Right cardiac atrium (tissue), 5 donors: ENCODE data around the gene DUSP15. TPM values are rescaled to one million over a fixed set of nuclear protein-coding genes. Genes with fewer than 3 reads are reported as not detected.
A peak's percentile ranks its signal among the peaks of the same experiment; 100 is the strongest.

Experiments used
- ATAC-seq, 2 donors: fragments of 200-7000 bp; cut with Tn5 transposase; one replicate each; pipeline versions ENCODE4 v1.8.0 to v1.9.1; 2020; ENCODE audit warnings: moderate library complexity in 2 of 2, mild to moderate bottlenecking in 1 of 2
- DNase-seq, 3 donors: peaks; one replicate each; pipeline ENCODE4 v3.0.0-alpha.2; 2020
- H3K27ac ChIP-seq: one replicate; pipeline ENCODE4 v1.5.1; 2013; ENCODE audit warnings: mild to moderate bottlenecking, low read length, control low read depth, moderate library complexity
- H3K27me3 ChIP-seq: one replicate; pipeline ENCODE4 v1.6.1; 2013; ENCODE audit not compliant: control insufficient read depth, insufficient read depth
- H3K4me1 ChIP-seq: one replicate; pipeline ENCODE4 v1.6.1; 2013; ENCODE audit warnings: low read length; ENCODE audit not compliant: control insufficient read depth, insufficient read depth
- H3K4me3 ChIP-seq: one replicate; pipeline ENCODE4 v1.5.1; 2013; ENCODE audit warnings: low read length, control low read depth
- H3K9me3 ChIP-seq: one replicate; pipeline ENCODE4 v1.6.1; 2013; ENCODE audit warnings: low read length; ENCODE audit not compliant: control insufficient read depth
- WGBS: extraction: QIAGEN DNeasy Blood & Tissue Kit; methylation state at CpG from one replicate; pipeline ENCODE4 v1.1.7; 2013; 5-methylcytosine and 5-hydroxymethylcytosine counted together
- intact Hi-C, 4 donors: fragments of 100-400 bp; cut with DNase I; formaldehyde crosslinking; loops; one replicate each; pipeline versions ENCODE4 v1.11.0 to v1.14.0; 2022 to 2023
- polyA plus RNA-seq: library from polyadenylated mRNA; stranded (reverse); fragments of 200-250 nt; gene quantifications from one replicate; pipeline ENCODE4 v1.2.3, GENCODE V29; 2013
- total RNA-seq, 4 donors: library from RNA; stranded (reverse); fragmentation: NEBNext Ultra II Directional; extraction: Animal tissue kit (Norgen Biotek cat#: 25700); gene quantifications; one replicate each; pipeline ENCODE4 v1.2.1, GENCODE V29; 2021
- donor health status: healthy with polysubstance abuse.
- donor health status: DM: no; HTN: yes; CAD: no.
- donor health status: DM: no; HTN: no; CAD: no.
- donor health status: DM: no; HTN: yes; CAD: no; lungs with severe emphysema.
- donor health status: DM: yes; HTN: yes; CAD: no.

Gene DUSP15
- total and polyA plus RNA-seq, 5 donors = 6.6 to 11.0 (median 7.2) TPM

- ATAC-seq (no peak), DNase-seq (no peak)
- Histone ChIP-seq H3K27me3 (no peaks in the 10 kb centered on the region), H3K4me3 (peak overlapping the region; percentile 60), H3K27ac (no peak overlapping the region), H3K9me3 (no peaks in the 10 kb centered on the region), H3K4me1 (peaks cover 2% of the 10 kb centered on the region)
- intact Hi-C loops = no loop called here
- 75% methylated on average over 12 of the region's 12 CpGs for WGBS
Measured at GRCh38 chr20:31868853-31869672, 1.3 kb downstream of the DUSP15 start.

- no peaks in the 10 kb centered on the region for H3K9me3 ChIP-seq
- 77% methylated on average over 3 of the region's 3 CpGs for WGBS
- peaks cover 2% of the 10 kb centered on the region for H3K4me1 ChIP-seq
- H3K4me3 ChIP-seq = no peak overlapping the region
- H3K27me3 ChIP-seq = no peaks in the 10 kb centered on the region
- DNase-seq (no peak), ATAC-seq (no peak)
- intact Hi-C loops = no loop called here
- H3K27ac ChIP-seq = no peak overlapping the region
Measured at GRCh38 chr20:31866221-31866620, 4.1 kb downstream of the DUSP15 start.

DNA sequence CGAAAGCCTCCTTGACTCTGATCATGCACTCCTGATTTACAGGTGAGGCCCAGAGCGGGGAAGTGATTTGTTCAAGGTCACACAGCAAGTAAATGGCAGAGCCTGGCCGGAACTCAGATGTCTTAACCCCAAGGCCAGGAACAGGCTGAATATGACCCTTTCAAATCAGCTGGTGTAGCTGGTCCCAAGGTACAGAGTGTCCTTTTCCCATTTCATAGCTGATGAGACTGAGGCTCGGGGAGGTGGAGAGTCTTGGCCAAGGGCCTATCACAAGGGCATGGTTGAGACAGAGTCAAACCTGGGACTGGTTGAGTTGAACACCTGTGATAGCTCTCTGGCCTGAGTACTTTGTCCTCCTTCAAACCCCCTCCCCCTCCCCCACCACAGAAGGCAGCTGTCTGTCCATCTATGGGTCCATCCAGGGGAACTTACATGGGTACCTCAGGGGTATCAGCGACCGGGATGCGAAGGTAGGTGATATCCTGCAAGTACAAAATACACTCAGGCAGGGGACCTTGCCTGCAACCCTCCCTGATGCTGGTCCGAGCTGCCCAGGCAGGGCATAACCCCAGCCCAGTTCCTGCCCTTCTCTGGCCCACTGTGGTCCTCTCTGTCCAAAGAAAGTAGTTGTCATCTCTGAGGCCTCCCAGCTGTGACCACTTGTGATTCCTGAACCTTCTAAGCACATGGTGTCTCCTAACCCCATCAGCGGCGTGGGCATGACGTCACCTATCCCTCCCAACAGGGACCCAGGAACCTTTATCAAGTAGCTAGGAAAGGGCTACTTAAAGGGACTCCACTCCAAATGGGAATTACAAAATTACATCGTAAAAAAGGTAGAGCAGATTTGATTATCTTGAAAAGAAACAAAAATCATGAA, 5.6 kb downstream of the DUSP15 start:
- no peaks in the 10 kb centered on the region for H3K9me3 ChIP-seq
- H3K4me1 ChIP-seq = no peaks in the 10 kb centered on the region
- H3K4me3 ChIP-seq = no peak overlapping the region
- DNase-seq (no peak), ATAC-seq (no peak)
- WGBS = 91% methylated on average over 12 of the region's 12 CpGs
- no peaks in the 10 kb centered on the region for H3K27me3 ChIP-seq
- intact Hi-C loops = no loop called here
- no peak overlapping the region for H3K27ac ChIP-seq

DNA sequence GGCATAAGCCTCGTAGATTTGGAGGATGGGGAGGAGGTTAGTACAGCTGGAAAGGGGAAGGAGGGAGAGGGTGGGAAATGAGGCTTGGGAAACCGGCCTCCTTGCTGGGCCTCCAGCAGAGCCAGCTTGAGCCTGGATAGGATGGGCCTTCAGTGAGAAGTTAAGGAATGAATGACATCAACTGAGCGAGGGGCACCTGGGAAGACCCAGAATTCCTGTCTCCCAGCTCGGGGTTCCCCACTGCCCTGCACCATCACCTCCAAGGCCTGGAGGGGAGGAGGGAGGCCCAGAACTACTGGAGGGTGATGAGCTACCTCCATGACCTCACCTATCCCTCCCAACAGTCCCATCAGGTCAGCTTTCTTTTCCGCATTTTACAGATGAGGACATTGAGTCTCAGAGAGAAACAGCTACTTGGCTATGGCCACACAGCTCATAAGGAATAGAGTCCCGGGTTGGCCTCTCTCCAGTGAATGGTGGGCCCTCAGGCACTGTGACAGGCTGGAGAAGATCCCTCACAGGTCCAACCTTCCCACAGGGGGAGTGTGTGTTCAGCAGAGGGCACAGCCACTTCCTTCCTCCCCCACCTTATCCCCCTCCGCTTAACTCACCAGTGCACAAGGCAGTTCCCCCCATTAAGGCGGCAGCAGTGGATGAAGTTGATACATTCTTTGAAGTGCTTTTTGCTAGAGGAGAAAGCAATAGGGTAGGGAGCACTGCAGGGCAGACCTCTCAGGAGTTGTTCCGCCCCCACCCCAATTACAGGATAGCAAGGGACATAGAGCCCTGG, 6.8 kb downstream of the DUSP15 start:
- ATAC-seq (no peak), DNase-seq (no peak)
- Histone ChIP-seq H3K4me1 (no peaks in the 10 kb centered on the region), H3K27me3 (no peaks in the 10 kb centered on the region), H3K4me3 (no peak overlapping the region), H3K27ac (no peak overlapping the region), H3K9me3 (no peaks in the 10 kb centered on the region)
- intact Hi-C loops = no loop called here
- WGBS = 91% methylated on average over 9 of the region's 9 CpGs

DNA sequence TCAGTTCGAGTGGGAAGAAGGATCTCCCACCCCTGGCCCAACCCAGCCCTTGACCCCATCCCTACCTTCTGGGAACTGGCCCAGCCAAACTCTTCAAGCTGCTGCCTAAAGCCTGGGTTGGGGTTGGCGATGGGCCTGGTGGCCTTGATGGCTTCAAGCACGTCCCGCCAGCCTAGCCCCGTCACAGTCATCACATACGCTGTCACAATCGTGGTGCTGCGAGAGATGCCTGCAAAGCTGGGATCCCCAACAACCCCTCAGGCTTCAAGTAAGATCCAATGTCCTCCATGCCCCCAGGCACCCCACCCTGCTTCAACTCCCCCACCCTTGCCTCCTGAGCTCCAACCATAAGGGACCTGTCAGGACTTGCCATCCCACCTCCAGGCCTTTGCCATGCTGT, 7.8 kb downstream of the DUSP15 start:
- ATAC-seq (no peak), DNase-seq (no peak)
- H3K27me3 ChIP-seq = no peaks in the 10 kb centered on the region
- H3K27ac ChIP-seq = no peak overlapping the region
- intact Hi-C loops = no loop called here
- no peak overlapping the region for H3K4me3 ChIP-seq
- H3K9me3 ChIP-seq = no peaks in the 10 kb centered on the region
- WGBS = 91% methylated on average over 8 of the region's 8 CpGs
- H3K4me1 ChIP-seq = no peaks in the 10 kb centered on the region

DNA sequence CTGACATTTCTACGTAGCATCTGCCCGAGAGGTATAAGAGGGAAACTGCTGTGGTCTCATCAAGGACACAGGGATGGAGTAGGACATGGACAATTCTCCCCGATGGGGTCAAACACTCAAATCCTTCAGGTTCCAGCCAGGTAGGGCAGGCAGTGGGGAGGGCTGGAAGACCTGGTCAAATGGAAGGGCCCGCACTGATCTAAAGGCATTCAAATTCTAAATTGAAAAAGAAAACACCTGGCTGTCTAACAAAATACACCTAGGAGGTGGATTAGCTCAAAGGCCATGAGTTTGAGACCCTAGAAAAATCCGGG, 8.2 kb downstream of the DUSP15 start:
- ATAC-seq (no peak), DNase-seq (no peak)
- H3K4me3 ChIP-seq = no peak overlapping the region
- 81% methylated on average over 5 of the region's 5 CpGs for WGBS
- no peaks in the 10 kb centered on the region for H3K27me3 ChIP-seq
- H3K4me1 ChIP-seq = no peaks in the 10 kb centered on the region
- no peaks in the 10 kb centered on the region for H3K9me3 ChIP-seq
- H3K27ac ChIP-seq = no peak overlapping the region
- intact Hi-C loops = no loop called here

DNA sequence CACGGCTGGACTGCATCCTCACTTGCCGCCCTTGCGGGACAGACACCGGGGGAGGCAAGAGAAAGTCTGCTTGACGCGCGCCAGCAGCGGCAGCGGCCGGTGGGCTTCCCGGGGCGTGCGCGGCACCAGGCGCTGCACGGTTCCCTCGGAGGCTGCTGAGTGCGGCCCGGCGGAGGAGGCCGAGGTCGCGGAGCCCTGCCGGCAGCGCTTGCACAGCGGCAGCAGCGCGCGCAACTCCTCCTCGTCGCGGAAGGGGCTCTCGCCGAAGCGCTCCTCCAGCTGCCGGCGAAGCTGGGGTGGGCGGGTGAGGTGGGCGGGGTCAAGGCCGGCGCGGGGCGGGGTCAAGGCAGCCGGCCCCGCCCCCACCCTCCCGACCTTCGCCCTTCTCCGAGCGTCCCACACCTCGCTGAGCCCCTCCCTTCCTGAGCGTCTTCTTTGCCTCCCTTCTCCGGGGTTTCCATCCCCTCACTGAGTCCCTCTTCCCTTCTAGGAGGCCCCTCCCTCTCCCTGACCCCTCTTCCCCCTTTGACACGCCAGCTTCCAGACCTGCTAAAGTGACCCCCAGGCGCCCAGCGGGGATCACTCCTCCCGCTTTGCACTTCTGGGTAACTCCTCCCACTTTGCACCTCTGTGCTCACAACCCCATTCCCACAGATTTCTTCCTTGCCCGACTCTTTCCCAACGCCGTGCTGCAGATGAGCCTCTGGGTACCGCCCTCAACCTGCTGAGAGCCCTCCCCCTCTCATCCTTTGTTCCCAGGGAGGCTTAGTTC, 8.8 kb downstream of the DUSP15 start:
- ATAC-seq = peak; percentile 85
- intact Hi-C loops = no loop called here
- no peaks in the 10 kb centered on the region for H3K9me3 ChIP-seq
- no peaks in the 10 kb centered on the region for H3K4me1 ChIP-seq
- WGBS = 7% methylated on average over 60 of the region's 60 CpGs
- peak; percentile 78 to 91 (median 89) for DNase-seq
- no peaks in the 10 kb centered on the region for H3K27me3 ChIP-seq
- peak overlapping the region; percentile 63 for H3K4me3 ChIP-seq
- no peak overlapping the region for H3K27ac ChIP-seq

DNA sequence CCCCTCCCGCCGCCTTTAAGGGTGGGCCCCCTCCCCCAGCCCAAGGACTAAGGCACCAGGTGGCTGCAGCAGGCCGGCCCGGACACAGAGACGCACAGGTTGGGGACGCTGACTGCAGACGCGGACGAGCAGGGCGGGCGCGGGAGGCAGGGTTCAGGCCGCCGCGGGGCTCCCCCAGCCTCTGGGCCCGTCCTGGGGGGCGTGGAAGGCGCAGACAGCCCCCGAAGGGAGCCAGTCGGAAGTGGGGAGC, 9.3 kb downstream of the DUSP15 start:
- ATAC-seq (peak; percentile 34 to 40), DNase-seq (no peak)
- Histone ChIP-seq H3K27ac (no peak overlapping the region), H3K27me3 (no peaks in the 10 kb centered on the region), H3K4me3 (peak overlapping the region; percentile 63), H3K4me1 (no peaks in the 10 kb centered on the region), H3K9me3 (no peaks in the 10 kb centered on the region)
- under 1% methylated on average over 20 of the region's 20 CpGs for WGBS
- intact Hi-C loops = no loop called here

GRCh38 chr20:31860390-31861134, 9.8 kb downstream of the DUSP15 start:
- no peaks in the 10 kb centered on the region for H3K4me1 ChIP-seq
- ATAC-seq (peak; percentile 56 to 83), DNase-seq (peak in 2 of 3 donors; percentile 63 to 72)
- no peaks in the 10 kb centered on the region for H3K27me3 ChIP-seq
- WGBS = 7% methylated on average over 15 of the region's 15 CpGs
- intact Hi-C loops = no loop called here
- no peaks in the 10 kb centered on the region for H3K9me3 ChIP-seq
- no peak overlapping the region for H3K27ac ChIP-seq
- H3K4me3 ChIP-seq = peak overlapping the region; percentile 63

DNA sequence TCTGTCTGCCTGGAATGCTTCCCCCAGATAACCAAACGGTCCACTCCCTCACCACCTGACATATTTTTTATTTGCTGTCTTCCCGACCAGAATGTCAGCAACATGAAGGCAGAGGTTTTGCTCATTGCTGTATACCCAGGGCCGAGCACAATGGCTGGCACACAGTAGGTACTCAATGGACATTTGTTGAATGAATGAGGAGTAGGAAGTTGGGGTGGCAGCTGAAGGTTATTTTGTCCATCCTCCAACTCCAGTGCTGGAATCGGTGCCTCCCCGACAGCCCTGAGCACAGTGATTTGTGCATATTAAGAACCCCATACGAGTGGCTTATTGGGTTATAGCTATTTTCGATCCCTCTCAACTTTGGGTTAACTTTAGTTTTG, 10.3 kb downstream of the DUSP15 start:
- H3K27ac ChIP-seq = no peak overlapping the region
- no peaks in the 10 kb centered on the region for H3K4me1 ChIP-seq
- no peaks in the 10 kb centered on the region for H3K27me3 ChIP-seq
- 58% methylated on average over 7 of the region's 7 CpGs for WGBS
- no peak for DNase-seq
- ATAC-seq = no peak
- no peak overlapping the region for H3K4me3 ChIP-seq
- intact Hi-C loops = loop anchor here in 3 of 4 donors (10.0 kb wide), 3 partner anchors 95 to 235 kb away; partner anchors contain the start of gene PDRG1 (in 1 of the 3)
- no peaks in the 10 kb centered on the region for H3K9me3 ChIP-seq
